Osteoblast (primary cell): ENCODE measurements around the gene SH2D2A. TPM values are rescaled to one million over a fixed set of nuclear protein-coding genes. Genes with fewer than 3 reads are reported as not detected.

Experiments
- DNase-seq: peaks from one replicate; pipeline ENCODE4 v3.0.0; 2011; ENCODE audit warnings: low spot score, mixed read lengths; ENCODE audit not compliant: insufficient read length; ENCODE audit errors: missing footprints
- H2AFZ ChIP-seq: 2 replicates; pipeline ENCODE4 v1.6.0; 2011; ENCODE audit warnings: mild to moderate bottlenecking, low read length
- H3K27ac ChIP-seq: 2 replicates; pipeline ENCODE4 v1.5.1; 2011; ENCODE audit warnings: mild to moderate bottlenecking, low read depth, low read length, moderate library complexity
- H3K27me3 ChIP-seq: 2 replicates; pipeline ENCODE4 v1.6.0; 2012; ENCODE audit warnings: mild to moderate bottlenecking, control low read depth, inconsistent platforms, low read length, moderate library complexity; ENCODE audit not compliant: insufficient read depth
- H3K36me3 ChIP-seq: 2 replicates; pipeline ENCODE4 v1.5.1; 2011; ENCODE audit warnings: mild to moderate bottlenecking, low read length, control low read depth, moderate library complexity; ENCODE audit not compliant: insufficient read depth
- H3K4me1 ChIP-seq: 2 replicates; pipeline ENCODE4 v1.5.1; 2011; ENCODE audit warnings: mild to moderate bottlenecking, low read length, control low read depth, moderate library complexity; ENCODE audit not compliant: insufficient read depth
- H3K4me2 ChIP-seq: 2 replicates; pipeline ENCODE4 v1.6.0; 2011; ENCODE audit warnings: mild to moderate bottlenecking, low read length; ENCODE audit not compliant: insufficient read depth
- H3K4me3 ChIP-seq: fragments of 200-600 bp; sonication (generic); 3 replicates; pipeline ENCODE4 v1.5.1; 2012; ENCODE audit warnings: mild to moderate bottlenecking, low read length, inconsistent platforms; ENCODE audit not compliant: insufficient read depth
- H3K79me2 ChIP-seq: 2 replicates; pipeline ENCODE4 v1.6.0; 2012; ENCODE audit warnings: mild to moderate bottlenecking, low read length, control low read depth, inconsistent platforms; ENCODE audit not compliant: insufficient read depth
- H3K9me3 ChIP-seq: 2 replicates; pipeline ENCODE4 v1.5.1; 2011; ENCODE audit warnings: low read depth, low read length, control low read depth
- H4K20me1 ChIP-seq: 2 replicates; pipeline ENCODE4 v1.6.0; 2012; ENCODE audit warnings: mild to moderate bottlenecking, low read length, control low read depth; ENCODE audit not compliant: insufficient read depth
- total RNA-seq: library from RNA; depleted of rRNA; stranded (reverse); fragments of >200 nt; gene quantifications from 2 replicates; pipeline ENCODE4 v1.2.3, GENCODE V29; 2012
- TF ChIP-seq, protein P1 (sequence below): IDR thresholded peaks from 2 replicates; pipeline ENCODE4 v1.5.1; 2011; ENCODE audit warnings: mild to moderate bottlenecking, low read depth, low read length, moderate library complexity; ENCODE audit errors: extremely low read depth

The SH2D2A gene
- total RNA-seq, 1 donor, result 0.36 TPM

DNA sequence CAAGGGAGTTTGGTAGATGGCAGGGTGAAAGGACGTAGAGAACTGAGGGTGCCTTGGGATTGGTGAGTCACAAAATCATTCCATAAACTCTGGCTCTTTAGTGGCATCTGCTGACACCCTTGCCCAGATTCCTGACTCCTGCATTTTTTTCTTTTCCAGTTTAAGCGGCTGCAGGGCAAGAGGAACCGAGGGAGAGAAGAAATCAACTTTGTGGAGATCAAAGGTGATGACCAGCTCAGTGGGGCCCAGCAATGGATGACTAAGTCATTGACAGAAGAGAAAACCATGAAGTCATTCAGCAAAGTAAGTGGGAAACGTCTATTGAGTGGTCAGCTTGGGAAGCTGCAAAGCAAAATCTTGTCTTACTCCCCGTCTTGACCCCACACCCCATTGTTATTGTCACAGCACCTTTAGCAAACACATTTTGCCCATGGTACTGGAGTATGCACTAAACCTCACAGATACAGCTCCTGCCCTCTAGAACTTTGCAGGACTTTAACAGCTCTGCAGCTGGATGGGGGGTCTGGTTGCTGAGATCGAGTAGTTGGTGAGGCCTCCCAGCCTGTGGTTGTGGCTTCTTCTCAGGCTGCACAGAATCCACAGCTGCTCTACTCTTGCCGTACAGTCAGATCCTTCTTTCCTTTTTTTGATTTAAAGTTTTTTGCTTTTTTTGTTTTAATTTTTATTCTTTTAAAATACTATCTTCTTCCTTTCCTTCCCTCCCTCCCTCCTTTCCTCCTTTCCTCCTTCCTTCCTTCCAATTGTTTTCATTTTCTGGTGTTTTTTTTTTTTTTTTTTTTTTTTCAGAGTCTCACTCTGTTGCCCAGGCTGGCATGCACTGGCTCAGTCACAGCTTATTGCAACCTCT lies 21.9 kb downstream of the SH2D2A start:
- Histone ChIP-seq H3K27ac (peak overlapping the region; percentile 17), H3K36me3 (peaks cover 77% of the 10 kb centered on the region), H3K27me3 (no peaks in the 10 kb centered on the region), H4K20me1 (peaks cover 30% of the 10 kb centered on the region), H3K4me1 (peaks cover 22% of the 10 kb centered on the region), H3K79me2 (peaks cover 12% of the 10 kb centered on the region), H3K4me3 (no peak overlapping the region), H3K9me3 (no peaks in the 10 kb centered on the region), H3K4me2 (no peak overlapping the region), H2AFZ (no peak overlapping the region)
- no peak for DNase-seq
- TF ChIP-seq, protein P1, sequence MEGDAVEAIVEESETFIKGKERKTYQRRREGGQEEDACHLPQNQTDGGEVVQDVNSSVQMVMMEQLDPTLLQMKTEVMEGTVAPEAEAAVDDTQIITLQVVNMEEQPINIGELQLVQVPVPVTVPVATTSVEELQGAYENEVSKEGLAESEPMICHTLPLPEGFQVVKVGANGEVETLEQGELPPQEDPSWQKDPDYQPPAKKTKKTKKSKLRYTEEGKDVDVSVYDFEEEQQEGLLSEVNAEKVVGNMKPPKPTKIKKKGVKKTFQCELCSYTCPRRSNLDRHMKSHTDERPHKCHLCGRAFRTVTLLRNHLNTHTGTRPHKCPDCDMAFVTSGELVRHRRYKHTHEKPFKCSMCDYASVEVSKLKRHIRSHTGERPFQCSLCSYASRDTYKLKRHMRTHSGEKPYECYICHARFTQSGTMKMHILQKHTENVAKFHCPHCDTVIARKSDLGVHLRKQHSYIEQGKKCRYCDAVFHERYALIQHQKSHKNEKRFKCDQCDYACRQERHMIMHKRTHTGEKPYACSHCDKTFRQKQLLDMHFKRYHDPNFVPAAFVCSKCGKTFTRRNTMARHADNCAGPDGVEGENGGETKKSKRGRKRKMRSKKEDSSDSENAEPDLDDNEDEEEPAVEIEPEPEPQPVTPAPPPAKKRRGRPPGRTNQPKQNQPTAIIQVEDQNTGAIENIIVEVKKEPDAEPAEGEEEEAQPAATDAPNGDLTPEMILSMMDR, result no peak

DNA sequence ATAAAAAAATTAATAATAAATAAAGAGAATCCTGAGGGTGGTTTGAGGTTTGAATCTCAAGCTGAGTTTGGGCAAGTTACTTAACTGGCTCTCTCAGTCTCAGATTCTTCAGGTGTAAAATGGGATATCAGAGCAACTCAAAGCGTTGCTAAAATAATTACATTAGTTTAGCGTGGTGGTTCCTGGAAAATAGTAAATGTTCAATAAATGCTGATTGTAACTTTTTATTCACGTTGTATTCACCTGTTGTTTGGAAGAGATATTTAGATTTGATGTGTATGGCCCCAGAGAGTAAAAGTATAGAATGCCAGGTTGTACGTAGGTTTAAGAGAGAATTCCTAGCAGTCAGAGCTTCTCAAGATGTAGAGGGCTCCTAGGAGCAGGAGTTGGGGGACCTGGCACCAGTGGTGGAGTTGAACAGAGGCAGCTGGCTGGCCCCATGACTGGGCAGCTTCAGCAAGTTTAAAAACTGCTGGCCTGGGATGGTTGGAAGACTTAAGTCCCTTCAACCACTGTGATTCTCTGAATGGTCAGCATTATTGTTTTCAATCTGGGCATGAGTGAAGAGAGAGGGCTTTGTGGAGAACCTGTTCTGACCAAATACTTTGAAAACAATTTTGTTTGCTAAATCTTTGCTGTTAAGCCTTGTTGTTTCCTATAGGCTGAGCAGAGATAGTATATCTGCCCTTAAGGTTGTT lies 26.9 kb downstream of the SH2D2A start:
- no peak overlapping the region for H2AFZ ChIP-seq
- H3K36me3 ChIP-seq, result peaks cover 64% of the 10 kb centered on the region
- peaks cover 45% of the 10 kb centered on the region for H3K79me2 ChIP-seq
- peaks cover 8% of the 10 kb centered on the region for H3K4me1 ChIP-seq
- DNase-seq, result no peak
- no peaks in the 10 kb centered on the region for H3K27me3 ChIP-seq
- H3K4me2 ChIP-seq, result no peak overlapping the region
- H4K20me1 ChIP-seq, result peaks cover 23% of the 10 kb centered on the region
- TF ChIP-seq, protein P1, result no peak
- no peaks in the 10 kb centered on the region for H3K9me3 ChIP-seq
- H3K27ac ChIP-seq, result no peak overlapping the region
- H3K4me3 ChIP-seq, result no peak overlapping the region

DNA sequence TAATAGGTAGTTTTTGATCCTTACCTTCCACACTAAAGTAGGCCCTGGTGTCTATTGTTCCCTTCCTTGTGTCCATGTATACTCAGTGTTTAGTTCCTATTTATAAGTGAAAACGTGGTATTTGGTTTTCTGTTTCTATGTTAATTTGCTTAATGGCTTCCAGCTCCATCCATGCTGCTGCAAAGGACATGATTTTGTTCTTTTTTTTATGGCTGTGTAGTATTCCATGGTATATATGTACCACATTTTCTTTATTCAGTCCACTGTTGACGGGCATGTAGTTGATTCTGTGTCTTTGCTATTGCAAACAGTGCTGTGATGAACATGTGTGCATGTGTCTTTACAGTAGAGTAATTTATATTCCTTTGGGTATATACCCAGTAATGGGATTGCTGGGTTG lies 28.5 kb downstream of the SH2D2A start:
- H2AFZ ChIP-seq, result no peak overlapping the region
- H3K4me2 ChIP-seq, result no peak overlapping the region
- no peak overlapping the region for H3K4me3 ChIP-seq
- DNase-seq, result no peak
- no peaks in the 10 kb centered on the region for H3K4me1 ChIP-seq
- TF ChIP-seq, protein P1, result no peak
- no peaks in the 10 kb centered on the region for H3K9me3 ChIP-seq
- H3K79me2 ChIP-seq, result peaks cover 56% of the 10 kb centered on the region
- no peaks in the 10 kb centered on the region for H3K27me3 ChIP-seq
- H4K20me1 ChIP-seq, result peaks cover 26% of the 10 kb centered on the region
- H3K27ac ChIP-seq, result no peak overlapping the region
- peaks cover 61% of the 10 kb centered on the region for H3K36me3 ChIP-seq

DNA sequence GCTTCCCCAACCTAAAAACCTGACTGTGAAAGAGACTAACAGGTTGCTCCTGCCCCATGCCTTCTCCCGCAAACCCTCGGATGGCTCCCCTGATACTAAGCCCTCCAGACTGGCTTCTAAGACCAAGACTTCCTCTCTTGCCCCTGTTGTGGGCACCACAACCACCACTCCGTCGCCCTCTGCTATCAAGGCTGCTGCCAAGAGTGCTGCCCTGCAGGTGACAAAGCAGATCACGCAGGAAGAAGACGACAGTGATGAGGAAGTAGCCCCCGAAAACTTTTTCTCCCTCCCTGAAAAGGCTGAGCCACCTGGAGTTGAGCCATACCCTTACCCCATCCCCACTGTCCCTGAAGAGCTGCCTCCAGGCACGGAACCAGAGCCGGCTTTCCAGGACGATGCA lies 30.0 kb downstream of the SH2D2A start:
- Histone ChIP-seq H3K4me1 (peaks cover 5% of the 10 kb centered on the region), H3K9me3 (no peaks in the 10 kb centered on the region), H3K4me2 (no peak overlapping the region), H3K4me3 (no peak overlapping the region), H4K20me1 (peaks cover 39% of the 10 kb centered on the region), H3K27ac (no peak overlapping the region), H3K36me3 (peaks cover 59% of the 10 kb centered on the region), H3K27me3 (no peaks in the 10 kb centered on the region), H3K79me2 (peaks cover 70% of the 10 kb centered on the region), H2AFZ (no peak overlapping the region)
- TF ChIP-seq, protein P1, result no peak
- no peak for DNase-seq
